ENCODE data around the gene ZNF106.

ZNF106 gene

DNA sequence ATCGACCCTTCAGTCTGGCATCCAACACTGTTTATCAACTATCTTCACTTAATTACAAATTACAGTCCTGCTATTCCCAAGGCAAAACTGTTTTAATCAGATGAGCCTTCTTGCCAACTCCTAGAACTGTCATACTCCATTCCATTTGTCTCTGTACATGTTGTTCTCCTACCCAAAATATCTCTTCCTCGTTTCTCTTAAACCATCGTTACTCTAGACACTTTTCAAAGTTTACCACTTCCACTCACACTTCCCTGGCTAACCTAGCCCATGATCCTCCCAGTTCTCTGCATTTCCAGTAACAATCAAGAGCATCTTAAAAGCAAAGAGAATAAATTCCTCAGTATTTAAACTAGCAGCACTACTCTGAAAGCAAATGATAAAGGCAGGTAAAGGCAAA, 19.9 kb downstream of the ZNF106 start:
- DNase-seq: no peak

DNA sequence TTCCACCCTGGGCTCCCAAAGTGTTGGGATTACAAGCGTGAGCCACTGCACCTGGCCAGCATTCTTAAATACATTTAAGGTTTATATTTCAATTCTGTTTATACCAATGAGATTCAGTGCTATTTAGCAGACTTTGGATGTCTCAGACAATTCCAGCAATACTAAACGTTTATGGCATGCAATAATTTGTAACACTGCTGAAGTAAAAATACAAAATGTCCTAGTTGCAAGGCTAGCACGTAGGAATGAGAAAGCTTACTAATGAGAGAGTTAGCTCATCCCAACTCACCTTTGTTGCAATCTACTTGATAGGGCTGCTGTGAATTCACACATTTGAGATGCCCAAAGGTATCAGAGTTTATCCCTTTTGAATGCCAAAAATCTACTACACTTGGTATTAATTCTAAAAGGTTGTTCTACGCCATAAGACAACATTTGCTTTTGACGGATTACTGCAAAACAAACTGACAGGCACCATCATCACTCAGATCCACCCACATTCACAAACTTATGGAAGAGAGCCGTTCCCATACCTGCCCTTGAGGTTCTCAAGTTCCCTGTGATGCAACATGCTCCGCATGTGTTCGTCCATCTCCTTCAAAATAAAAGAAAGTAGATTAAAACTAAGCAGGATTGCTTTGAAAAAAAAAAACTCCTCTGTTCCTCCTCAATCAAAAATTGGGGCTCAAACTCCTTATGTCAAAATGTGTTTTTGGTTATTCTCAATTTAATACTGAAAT, 25.3 kb downstream of the ZNF106 start:
- no peak for DNase-seq

DNA sequence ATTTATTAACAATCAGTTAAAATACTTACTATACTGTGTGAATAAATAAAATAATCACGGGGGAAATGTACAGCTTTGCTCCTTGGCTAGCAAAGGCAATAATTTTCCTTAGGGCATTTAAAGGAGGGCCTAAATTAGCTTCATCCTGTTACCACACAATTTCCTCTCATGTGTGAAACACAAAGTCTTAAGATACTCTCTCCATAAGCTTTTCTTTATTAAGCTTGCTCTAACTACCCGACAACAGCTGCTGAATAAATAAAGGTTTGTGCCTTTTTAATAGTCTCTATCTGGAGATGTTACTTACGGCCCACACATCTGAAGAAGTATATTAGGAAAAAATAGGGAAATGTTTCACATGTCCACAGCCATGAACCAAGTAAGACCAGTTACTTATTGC, 29.7 kb downstream of the ZNF106 start:
- no peak for DNase-seq

DNA sequence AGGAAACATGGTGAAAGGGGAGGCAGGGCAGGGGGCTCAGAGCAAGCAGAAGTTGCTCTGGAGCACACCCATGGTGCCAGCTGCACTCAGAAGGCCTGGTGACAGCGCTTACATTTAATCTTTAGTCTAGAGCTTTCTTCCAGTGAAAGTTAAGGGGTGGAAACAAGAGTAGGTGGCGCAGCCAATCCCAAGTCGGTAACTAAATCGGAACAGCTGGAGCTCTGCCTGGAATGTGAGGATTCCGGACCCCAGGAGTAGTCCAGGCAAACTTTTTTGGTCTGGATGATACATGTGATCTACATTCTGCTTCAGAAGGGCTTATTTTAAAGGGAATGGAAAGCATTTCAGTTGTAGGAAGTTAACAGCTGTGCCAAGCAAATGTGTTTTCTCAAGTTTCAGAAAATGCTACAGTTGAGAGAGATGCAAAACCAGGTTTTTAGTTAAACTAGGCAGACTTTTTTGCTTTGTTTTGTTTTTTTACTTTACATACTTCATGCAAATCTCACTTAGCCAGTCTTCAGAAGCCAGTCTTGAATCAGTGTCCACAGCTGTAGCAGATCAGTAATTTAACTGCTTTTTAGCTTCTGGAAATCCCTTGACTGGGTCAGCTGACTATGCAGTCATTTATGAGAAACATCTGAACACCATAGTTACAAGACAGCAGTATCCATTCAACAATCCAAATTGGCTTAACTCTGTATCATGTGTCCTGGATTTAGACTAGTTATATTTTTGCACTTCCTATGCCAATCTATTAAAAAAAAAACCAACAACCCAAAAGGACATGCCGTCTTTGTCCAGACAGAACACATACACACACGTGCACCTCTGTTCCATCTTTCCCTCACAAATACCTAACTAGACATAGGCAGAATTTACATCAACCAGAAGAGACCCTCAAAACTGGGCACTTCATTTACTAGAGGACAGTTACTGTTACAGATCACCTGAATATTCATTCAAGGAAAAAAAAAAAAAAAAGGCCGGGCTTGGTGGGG, 33.2 kb downstream of the ZNF106 start:
- no peak for DNase-seq

DNA sequence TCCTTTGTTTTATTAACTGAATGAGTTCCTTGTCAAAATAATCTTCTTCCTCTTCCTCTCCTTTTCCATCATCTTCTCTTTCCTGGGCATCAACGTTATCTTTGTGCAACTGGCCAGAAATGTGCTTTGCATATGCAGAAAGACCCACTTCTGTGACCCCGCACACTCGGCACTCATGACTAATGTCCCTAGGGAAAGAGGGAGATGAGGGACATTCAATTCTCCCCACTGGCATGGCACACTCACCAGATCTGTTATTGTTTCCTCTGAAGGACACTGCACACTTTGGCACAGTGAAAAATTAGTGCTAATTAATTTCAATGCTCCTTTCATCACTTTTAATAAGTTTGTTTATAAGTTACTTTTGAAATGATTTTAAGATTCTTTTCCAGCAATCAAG, 34.0 kb downstream of the ZNF106 start:
- DNase-seq: no peak

DNA sequence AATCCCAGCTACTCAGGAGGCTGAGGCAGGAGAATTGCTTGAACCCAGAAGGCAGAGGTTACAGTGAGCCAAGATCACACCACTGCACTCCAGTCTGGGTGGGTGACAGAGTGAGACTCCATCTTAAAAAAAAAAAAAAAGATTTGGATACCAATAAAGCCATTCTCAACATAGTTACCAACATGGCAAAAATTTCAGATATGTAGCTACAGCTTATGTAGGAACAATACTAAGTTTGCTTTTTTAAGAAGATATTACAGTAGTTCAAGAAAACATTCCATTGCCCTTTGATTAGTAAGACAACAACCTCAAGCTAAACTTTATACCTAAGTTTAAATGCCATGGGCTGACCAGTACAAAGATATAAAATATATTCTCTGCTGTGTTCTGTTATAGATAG, 34.4 kb downstream of the ZNF106 start:
- no peak for DNase-seq

DNA sequence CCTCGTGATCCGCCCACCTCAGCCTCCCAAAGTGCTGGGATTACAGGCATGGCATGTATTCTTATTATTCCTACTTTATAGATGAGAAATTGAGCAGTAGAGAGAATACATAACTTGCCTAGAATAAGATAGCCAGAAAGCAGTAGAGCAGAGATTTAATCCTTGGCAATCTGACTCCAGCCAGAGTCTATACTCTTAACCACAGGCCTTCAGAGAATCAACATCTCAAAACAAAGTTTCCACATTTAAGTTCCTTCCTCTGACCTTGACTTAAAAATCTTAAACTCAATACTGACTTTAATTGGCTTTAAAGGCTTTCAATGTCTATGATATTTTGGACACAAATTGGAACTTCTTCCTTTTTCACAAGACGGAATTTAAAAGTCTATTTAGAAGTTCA, 37.1 kb downstream of the ZNF106 start:
- DNase-seq: no peak

DNA sequence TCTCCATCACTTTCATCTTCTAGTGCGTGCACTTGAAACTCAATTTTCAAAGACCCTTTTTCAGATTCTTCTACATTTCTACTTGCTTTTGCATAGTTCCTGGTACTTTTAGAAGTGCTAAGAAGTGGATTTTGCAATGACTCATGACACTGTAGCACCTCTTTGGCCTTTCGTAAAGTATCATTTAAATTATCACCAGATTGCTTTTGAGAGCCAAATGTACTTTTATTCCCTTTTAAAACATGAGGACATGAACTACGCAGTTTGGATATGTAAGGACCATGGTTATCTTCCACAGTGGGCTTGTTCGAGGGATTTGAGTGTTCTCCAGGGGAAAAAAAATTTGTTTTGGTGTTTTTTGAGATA, 40.5 kb downstream of the ZNF106 start:
- DNase-seq: no peak

DNA sequence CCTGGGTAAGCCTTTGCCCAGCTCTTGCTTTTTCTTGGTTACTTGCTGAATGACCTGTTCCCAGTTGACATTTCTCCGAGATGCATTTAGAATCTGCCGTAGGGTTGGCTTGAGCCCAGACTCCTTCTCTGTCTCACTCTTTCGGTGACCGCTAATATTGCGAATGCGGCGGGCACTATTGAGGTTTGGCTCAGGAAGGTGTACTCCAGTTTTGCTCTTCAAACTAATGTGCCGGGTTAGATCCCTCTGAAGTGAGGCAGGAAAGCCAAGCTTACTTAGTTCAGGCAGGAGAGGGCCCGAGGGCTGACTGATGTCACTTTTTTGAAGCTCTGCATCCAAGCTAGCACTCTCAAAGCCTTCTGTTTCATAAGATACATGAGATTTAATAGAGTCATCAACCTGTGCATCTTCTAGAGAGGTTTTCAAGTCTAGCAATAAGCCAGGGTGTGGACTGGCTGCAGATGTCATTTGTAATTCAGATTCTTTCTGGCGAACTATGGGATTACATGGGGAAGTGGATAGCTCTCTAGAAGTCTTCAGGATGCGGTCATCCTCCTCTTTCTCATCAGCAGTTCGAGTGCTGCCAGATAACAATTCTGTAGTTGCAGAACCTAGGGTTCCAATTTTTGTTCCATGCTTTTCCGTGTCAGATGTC, 41.0 kb downstream of the ZNF106 start:
- DNase-seq: no peak

DNA sequence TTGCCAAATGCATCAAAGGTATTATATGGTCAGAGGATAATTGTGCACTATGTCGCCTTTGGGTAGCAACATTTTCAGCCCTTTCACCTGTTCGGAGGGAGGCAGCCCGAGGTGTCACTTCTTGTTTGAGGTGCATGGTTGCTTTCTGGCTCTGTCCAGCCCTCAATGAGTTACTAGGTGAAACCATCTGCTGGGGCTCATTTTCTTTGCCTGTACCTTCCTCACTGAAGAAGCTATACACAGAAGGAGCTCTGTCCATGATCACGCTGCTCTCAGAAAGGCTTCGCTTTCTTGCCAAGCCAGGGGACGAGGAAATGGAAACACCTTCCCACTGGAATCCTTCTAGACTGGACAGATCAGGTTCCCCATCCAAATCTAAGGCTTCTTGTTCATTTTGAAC, 42.7 kb downstream of the ZNF106 start:
- no peak for DNase-seq

DNA sequence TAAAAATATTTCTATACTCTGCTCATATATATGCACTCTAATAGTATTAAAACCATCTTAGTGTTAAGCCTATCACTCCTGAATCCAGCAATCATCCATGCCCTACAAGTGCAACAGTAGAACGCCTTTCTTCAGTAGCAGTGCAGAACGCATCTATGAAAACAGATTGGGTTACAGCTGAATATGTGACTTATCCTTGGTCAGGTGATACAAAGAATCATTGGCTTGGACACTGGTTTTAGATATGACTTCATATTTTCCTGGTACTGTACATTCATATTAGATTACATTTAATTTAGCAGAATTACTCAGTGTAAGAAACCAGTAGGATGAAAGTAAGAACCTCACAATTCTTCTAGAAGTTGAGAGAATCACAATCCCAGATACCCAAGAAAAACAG, 43.3 kb downstream of the ZNF106 start:
- no peak for DNase-seq

DNA sequence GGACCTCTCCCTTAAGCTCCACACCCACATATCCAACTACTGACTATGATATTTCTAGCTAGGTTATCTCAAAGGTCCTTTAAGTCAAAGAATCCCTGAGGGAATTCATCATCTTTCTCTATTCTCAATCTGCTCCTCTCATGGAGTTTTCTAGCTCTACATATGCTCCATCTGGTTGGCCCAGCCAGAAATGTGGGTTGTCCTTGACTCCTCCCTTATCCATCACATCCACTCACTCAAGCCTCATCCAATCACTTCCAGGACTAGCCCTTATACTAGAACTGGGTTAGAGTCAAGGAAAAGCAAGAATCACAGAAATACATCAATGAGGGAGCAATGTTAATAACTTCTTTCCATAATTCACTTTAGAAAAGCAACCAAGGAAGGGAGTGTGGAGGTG, 45.4 kb downstream of the ZNF106 start:
- DNase-seq: no peak

DNA sequence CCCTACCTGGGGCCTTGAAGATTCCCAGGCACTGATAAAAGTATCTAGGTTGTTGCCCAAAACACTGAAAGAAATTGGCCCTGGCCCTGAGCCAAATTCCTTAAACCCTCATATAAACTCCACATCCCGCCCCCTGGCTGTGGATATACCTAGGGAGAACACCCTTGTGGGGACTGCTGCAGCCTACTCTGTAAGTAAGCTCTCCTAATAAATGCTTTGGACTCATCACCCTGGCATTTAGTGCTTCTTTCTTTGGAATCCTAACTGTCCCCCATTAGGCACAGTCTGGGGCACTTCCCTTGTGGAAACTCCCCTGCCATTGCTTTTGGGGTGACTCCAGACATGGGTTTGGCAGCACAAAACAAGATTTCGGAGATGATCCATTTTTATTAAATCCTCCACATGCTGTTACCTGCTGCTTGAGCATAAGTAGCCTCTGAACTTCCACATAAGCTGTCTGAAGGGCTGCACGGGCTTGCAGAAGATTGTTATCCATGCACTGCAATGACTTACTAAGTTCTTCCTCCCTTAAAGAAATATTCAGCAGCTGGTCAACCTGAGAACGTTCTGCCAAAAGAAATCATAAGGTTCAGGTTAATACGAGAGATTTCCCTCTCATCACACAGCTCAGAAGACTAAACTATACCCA, 46.4 kb downstream of the ZNF106 start:
- no peak for DNase-seq

DNA sequence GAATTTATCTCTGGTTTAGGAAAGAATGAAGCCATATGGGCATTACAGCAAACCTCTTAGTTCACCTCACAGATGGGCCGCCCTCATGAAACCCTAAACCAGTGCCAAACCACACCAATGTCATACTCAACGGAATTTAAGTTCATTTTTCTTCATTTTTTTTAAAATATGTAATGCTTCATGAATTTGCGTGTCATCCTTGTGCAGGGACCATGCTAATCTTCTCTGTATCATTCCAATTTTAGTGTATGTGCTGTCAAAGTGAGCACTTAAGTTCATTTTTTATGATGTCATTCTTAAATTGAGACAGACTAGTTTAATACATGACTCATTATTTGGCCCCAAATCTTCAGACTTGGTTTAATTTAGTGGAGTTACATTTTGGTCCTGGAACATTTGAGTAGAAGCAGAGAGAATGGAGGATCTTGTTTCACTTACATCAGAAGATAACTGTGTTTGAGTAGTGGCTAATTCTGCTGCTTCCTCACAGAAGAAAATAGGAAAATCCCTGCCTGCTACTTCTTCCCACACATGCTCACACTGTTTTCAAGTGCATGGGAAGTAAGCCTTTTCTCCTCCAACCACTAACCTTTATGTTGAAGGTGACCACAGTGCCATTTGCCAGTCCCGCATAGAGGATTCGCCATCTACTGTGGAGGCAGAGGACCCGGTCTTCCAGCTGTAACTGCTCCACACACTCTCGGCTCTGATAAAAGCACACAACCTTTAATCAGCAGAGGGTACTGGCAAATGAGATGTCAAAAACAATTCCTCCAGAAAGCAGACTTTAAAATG, 63.3 kb downstream of the ZNF106 start:
- no peak for DNase-seq

DNA sequence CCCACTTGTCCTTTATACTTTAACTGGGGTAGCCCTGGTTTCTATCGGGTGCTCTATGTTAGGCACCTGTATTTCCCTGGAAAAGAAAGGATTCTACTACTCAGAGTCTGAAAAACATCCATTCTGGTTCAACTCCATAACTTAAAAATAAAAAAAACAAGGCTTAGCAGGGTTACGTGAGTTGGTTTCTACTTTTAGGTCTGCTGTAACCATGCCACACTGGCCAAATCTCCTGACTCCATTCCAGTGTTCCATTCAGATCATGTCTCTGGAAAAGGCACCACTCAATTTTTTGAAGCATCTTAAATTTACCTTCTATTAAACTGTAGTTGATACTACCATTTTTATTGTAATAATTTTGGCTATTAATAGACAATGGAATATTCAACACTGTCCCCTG, 69.6 kb downstream of the ZNF106 start:
- no peak for DNase-seq

DNA sequence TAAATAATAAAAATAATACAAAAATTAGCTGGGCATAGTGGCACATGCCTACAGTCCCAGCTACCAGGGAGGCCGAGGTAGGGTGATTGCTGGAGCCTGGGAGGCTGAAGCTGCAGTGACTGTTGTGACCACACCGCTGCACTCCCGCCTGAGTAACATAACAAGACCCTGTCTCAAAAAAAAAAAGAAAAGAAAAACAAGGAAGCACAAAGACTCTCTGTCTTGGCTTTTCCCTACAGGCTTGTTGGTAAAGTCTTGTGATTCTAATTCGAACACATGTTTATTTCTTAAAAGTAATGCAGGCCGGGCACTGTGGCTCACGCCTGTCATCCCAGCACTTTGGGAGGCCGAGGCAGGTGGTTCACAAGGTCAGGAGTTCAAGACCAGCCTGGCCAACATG, 71.6 kb downstream of the ZNF106 start:
- DNase-seq: no peak

DNA sequence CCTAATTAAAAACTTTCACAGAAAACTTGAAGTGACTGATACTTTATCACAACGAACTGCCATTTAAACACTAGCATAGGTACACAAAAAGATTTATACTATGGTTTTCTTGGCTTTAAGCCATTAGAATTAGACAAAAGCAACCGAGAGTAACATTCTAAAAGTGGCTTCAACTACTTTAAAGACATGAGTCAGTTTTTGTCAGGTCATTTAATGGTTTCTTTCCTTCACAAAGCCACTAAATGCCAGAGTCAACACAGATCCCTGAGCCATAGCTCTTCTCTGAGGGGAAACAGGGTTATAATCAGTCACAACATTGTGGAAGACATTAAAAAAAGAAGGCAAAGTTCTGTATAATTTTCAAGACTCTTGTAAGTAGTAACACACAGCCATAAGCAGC, 77.0 kb downstream of the ZNF106 start:
- DNase-seq: no peak

DNA sequence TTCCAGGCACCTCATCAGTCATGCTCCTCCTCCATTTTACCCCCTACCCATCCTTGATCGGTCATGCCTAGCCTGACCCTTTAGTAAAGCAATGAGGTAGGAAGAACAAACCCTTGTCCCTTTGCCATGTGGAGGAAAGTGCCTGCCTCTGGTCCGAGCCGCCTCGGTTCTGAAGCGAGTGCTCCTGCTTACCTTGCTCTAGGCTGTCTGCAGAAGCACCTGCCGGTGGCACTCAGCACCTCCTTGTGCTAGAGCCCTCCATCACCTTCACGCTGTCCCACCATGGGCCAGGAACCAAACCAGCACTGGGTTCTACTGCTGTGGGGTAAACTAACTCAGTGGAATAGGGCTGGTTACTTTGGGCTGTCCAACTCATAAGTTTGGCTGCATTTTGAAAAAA, 79.1 kb downstream of the ZNF106 start:
- DNase-seq: no peak

DNA sequence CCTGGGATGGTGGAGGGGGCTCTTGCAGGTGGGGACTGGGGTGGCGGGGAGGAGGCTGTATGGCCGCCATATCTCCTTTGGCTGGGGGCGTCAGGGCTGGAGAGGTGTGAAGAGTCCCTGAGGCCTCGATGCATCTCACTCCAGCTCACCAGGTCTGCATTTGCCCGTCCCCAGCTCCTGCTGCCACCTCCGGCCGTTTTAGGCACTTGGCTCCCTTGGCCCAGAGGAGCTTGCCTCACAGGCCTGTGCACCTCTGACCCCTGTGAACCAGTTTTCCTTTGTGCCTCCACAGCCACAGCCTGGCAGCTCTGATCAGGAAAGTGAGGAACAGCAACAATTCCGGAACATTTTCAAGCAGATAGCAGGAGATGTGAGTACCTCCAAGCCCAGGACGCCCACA, 81.9 kb downstream of the ZNF106 start:
- no peak for DNase-seq

DNA sequence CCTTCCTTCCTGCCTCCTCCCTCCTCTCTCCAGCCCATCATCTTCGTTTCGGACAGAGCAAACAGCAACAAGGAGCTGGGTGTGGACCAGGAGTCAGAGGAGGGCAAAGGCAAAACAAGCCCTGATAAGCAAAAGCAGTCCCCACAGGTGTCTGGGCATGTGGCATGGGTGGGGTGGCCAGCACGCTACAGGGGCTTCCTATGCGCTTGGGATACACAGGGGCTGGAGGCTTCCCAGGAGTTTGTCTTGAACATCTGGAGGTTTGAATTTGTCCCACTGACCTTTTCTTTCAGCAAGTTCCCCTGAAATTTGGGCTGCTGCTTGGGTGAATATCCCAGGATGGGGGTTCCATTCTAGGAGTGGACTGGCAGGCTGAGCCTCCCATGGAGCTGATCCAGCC, 82.8 kb downstream of the ZNF106 start:
- DNase-seq: no peak

DNA sequence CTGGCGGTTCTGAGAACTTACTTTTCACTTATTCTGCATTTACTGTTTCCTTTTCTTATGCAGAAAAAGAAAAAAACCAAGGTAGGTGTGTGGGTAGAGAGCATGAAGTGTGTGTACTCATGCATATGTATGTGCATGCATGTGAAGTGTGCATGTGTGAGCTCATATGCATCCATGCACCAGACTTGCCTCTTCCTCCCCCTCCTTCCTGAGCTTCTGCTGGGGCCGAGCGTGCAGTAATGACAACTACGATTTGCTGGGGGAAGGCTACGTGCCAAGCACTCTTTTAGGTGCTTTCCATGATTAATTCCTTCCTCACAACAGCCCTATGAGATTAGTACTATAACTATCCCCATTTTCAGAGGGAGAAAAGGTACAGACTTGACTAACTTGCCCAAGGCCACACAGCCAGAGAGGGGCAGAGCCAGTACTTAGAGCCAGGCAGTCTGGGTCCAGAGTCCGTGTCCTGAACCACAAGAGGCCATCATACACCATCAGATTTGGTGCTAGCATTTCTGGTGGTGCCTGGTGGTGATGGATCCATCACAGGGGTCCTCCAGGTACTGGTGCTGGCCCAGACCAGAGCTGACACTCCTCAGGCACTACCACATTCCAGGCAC, 85.0 kb downstream of the ZNF106 start:
- no peak for DNase-seq
